Muscle layer of duodenum (tissue), 2 donors: ENCODE measurements around the gene UBE2R2.
A peak's percentile ranks its signal among the peaks of the same experiment; 100 is the strongest.
"Not testable (repeated sequence)": the region's sequence is repeated elsewhere in the genome, so short reads cannot be mapped to it uniquely, and the experiment has no call there.

Experiments used
- H3K27ac ChIP-seq: one replicate; pipeline ENCODE4 v1.7.0; 2013; ENCODE audit warnings: mild to moderate bottlenecking, low read length
- H3K27me3 ChIP-seq: one replicate; pipeline ENCODE4 v1.7.0; 2013; ENCODE audit warnings: low read depth, mild to moderate bottlenecking, control low read depth, low read length
- H3K36me3 ChIP-seq, 2 donors: one replicate each; pipeline ENCODE4 v1.7.0; 2013; ENCODE audit warnings: low read length in 2 of 2, control low read depth in 1 of 2, mild to moderate bottlenecking in 1 of 2; ENCODE audit not compliant: insufficient read depth in 2 of 2, control insufficient read depth in 1 of 2
- H3K4me1 ChIP-seq, 2 donors: one replicate each; pipeline ENCODE4 v1.7.0; 2013; ENCODE audit warnings: low read length in 2 of 2, mild to moderate bottlenecking in 2 of 2, control low read depth in 1 of 2, moderate library complexity in 1 of 2; ENCODE audit not compliant: insufficient read depth in 2 of 2, control insufficient read depth in 1 of 2
- H3K4me3 ChIP-seq, 2 donors: one replicate each; pipeline ENCODE4 v1.7.0; 2013; ENCODE audit warnings: low read length in 2 of 2, low read depth in 1 of 2, mild to moderate bottlenecking in 1 of 2
- H3K9me3 ChIP-seq, 2 donors: one replicate each; pipeline ENCODE4 v1.7.0; 2013; ENCODE audit warnings: low read length in 2 of 2, control low read depth in 1 of 2, mild to moderate bottlenecking in 1 of 2; ENCODE audit not compliant: control insufficient read depth in 1 of 2
- donor health status: healthy.

Gene UBE2R2

GRCh38 chr9:33800886-33801285 is 16.1 kb upstream of the UBE2R2 start:
- Histone ChIP-seq H3K4me3 (no peak overlapping the region), H3K27ac (no peak overlapping the region), H3K36me3 (no peaks in the 10 kb centered on the region), H3K4me1 (no peaks in the 10 kb centered on the region), H3K27me3 (no peaks in the 10 kb centered on the region), H3K9me3 (no peaks in the 10 kb centered on the region)

- H3K27me3 ChIP-seq, H3K9me3 ChIP-seq, H3K27ac ChIP-seq, H3K36me3 ChIP-seq, H3K4me3 ChIP-seq, H3K4me1 ChIP-seq: not testable (repeated sequence)
These were observed 14.9 kb upstream of the UBE2R2 start for GRCh38 chr9:33801943-33802500.

- not testable (repeated sequence) for H3K36me3 ChIP-seq, H3K27me3 ChIP-seq, H3K4me3 ChIP-seq, H3K4me1 ChIP-seq, H3K9me3 ChIP-seq, H3K27ac ChIP-seq
These were observed 12.8 kb upstream of the UBE2R2 start for GRCh38 chr9:33804196-33804595.

GRCh38 chr9:33807156-33807555 is 9.8 kb upstream of the UBE2R2 start:
- not testable (repeated sequence) for H3K36me3 ChIP-seq, H3K4me3 ChIP-seq, H3K9me3 ChIP-seq, H3K4me1 ChIP-seq, H3K27ac ChIP-seq, H3K27me3 ChIP-seq

- not testable (repeated sequence) for H3K27ac ChIP-seq, H3K27me3 ChIP-seq, H3K36me3 ChIP-seq, H3K4me3 ChIP-seq, H3K9me3 ChIP-seq, H3K4me1 ChIP-seq
These were observed 8.0 kb upstream of the UBE2R2 start for GRCh38 chr9:33808979-33809322.

- no peak overlapping the region for H3K4me3 ChIP-seq
- H3K9me3 ChIP-seq = no peaks in the 10 kb centered on the region
- no peaks in the 10 kb centered on the region for H3K36me3 ChIP-seq
- peaks cover 6 to 8% of the 10 kb centered on the region in 2 donors for H3K4me1 ChIP-seq
- no peaks in the 10 kb centered on the region for H3K27me3 ChIP-seq
- no peak overlapping the region for H3K27ac ChIP-seq
These were observed 7.5 kb upstream of the UBE2R2 start for GRCh38 chr9:33809506-33809905.

- Histone ChIP-seq H3K27ac (peak overlapping the region; percentile 99), H3K36me3 (no peaks in the 10 kb centered on the region), H3K4me3 (no peak overlapping the region), H3K9me3 (no peaks in the 10 kb centered on the region), H3K27me3 (no peaks in the 10 kb centered on the region), H3K4me1 (peaks cover 9 to 21% of the 10 kb centered on the region in 2 donors)
These were observed 3.0 kb upstream of the UBE2R2 start for GRCh38 chr9:33813712-33814641.

GRCh38 chr9:33815781-33816180 is 1.2 kb upstream of the UBE2R2 start:
- Histone ChIP-seq H3K4me3 (peak overlapping the region in 1 of 2 donors; percentile 60), H3K27ac (peak overlapping the region; percentile 99), H3K4me1 (peaks cover 14 to 39% of the 10 kb centered on the region in 2 donors), H3K9me3 (no peaks in the 10 kb centered on the region), H3K36me3 (no peaks in the 10 kb centered on the region), H3K27me3 (no peaks in the 10 kb centered on the region)

- Histone ChIP-seq H3K27ac (peak overlapping the region; percentile 91), H3K27me3 (no peaks in the 10 kb centered on the region), H3K36me3 (no peaks in the 10 kb centered on the region), H3K4me1 (peaks cover 14 to 44% of the 10 kb centered on the region in 2 donors), H3K9me3 (no peaks in the 10 kb centered on the region), H3K4me3 (peak overlapping the region; percentile 68 to 85)
These were observed 587 bp downstream of the UBE2R2 start for GRCh38 chr9:33817327-33818166.

GRCh38 chr9:33818167-33818846 is 1.3 kb downstream of the UBE2R2 start:
- no peaks in the 10 kb centered on the region for H3K27me3 ChIP-seq
- peak overlapping the region; percentile 68 to 85 for H3K4me3 ChIP-seq
- H3K9me3 ChIP-seq = no peaks in the 10 kb centered on the region
- H3K27ac ChIP-seq = peak overlapping the region; percentile 91
- H3K4me1 ChIP-seq = peaks cover 14 to 44% of the 10 kb centered on the region in 2 donors
- H3K36me3 ChIP-seq = no peaks in the 10 kb centered on the region
